PC-9 (cell line): Measurements from ENCODE around the gene COL8A2. TPM values are rescaled to one million over a fixed set of nuclear protein-coding genes. Genes with fewer than 3 reads are reported as not detected.
A peak's percentile ranks its signal among the peaks of the same experiment; 100 is the strongest.

Experiments used
- BruUV-seq: library from RNA; stranded (reverse); fragments of 400-500 nt; replicated peaks from 2 replicates; lab custom pipeline; 2021; lab: Mats Ljungman, UMichigan
- CTCF ChIA-PET: fragments of 300-600 bp; sonication (Branson Sonifier 250); formaldehyde crosslinking; loops from one replicate; lab custom pipeline; 2022; ENCODE audit warnings: antibody characterized with exemption; lab: Charles Lee
- POLR2A ChIA-PET: fragments of 300-600 bp; sonication (Branson Sonifier 250); formaldehyde crosslinking; loops from one replicate; lab custom pipeline; 2022; ENCODE audit warnings: antibody characterized with exemption; ENCODE audit not compliant: unreplicated experiment; lab: Charles Lee
- DNase-seq, 2 experiments: peaks; one replicate each; pipeline versions ENCODE4 v3.0.0 to v3.0.0-alpha.2; 2015 to 2022; ENCODE audit warnings: mixed read lengths in 1 of 2
- H2AFZ ChIP-seq: fragments of 200-600 bp; sonication (generic); 2 replicates; pipeline ENCODE4 v1.8.1; 2017; ENCODE audit warnings: antibody characterized with exemption
- H3F3A ChIP-seq: fragments of 200-600 bp; sonication (generic); 2 replicates; pipeline ENCODE4 v1.8.1; 2017; ENCODE audit warnings: antibody characterized with exemption, mild to moderate bottlenecking, low read depth; ENCODE audit not compliant: insufficient read depth
- H3K27ac ChIP-seq: fragments of 200-600 bp; sonication (generic); 2 replicates; pipeline ENCODE4 v1.6.1; 2016; ENCODE audit warnings: mixed run types
- H3K27me3 ChIP-seq: fragments of 200-600 bp; sonication (generic); 2 replicates; pipeline ENCODE4 v1.6.1; 2016; ENCODE audit warnings: low read depth, mixed run types; ENCODE audit not compliant: insufficient read depth
- H3K36me3 ChIP-seq: fragments of 200-600 bp; sonication (generic); 2 replicates; pipeline ENCODE4 v1.6.1; 2016; ENCODE audit warnings: low read depth, mixed run types
- H3K4me1 ChIP-seq: fragments of 200-600 bp; sonication (generic); replicated peaks from 2 replicates; pipeline ENCODE4 v1.6.1; 2016; ENCODE audit warnings: mixed run types; ENCODE audit not compliant: insufficient read depth
- H3K4me2 ChIP-seq: fragments of 200-600 bp; sonication (generic); 2 replicates; pipeline ENCODE4 v1.6.1; 2017; ENCODE audit warnings: mixed run types
- H3K4me3 ChIP-seq: fragments of 200-600 bp; sonication (generic); 2 replicates; pipeline ENCODE4 v1.6.1; 2016; ENCODE audit warnings: mixed run types
- H3K79me2 ChIP-seq: fragments of 200-600 bp; sonication (generic); 2 replicates; pipeline ENCODE4 v1.6.1; 2017; ENCODE audit warnings: low read depth, mixed run types
- H3K9me2 ChIP-seq: fragments of 200-600 bp; sonication (generic); 2 replicates; pipeline ENCODE4 v1.8.1; 2017; ENCODE audit warnings: mild to moderate bottlenecking; ENCODE audit not compliant: insufficient read depth
- H3K9me3 ChIP-seq: fragments of 200-600 bp; sonication (generic); 2 replicates; pipeline ENCODE4 v1.8.1; 2016; ENCODE audit warnings: low read depth; ENCODE audit not compliant: insufficient read depth
- H4K20me1 ChIP-seq: fragments of 200-600 bp; sonication (generic); 2 replicates; pipeline ENCODE4 v1.8.1; 2017; ENCODE audit not compliant: insufficient read depth
- CTCF ChIP-seq: fragments of 200-600 bp; sonication (generic); conservative IDR thresholded peaks from 2 replicates; pipeline ENCODE4 v1.6.1; 2017; ENCODE audit warnings: mixed run types, antibody characterized with exemption, mild to moderate bottlenecking, moderate library complexity
- EZH2 ChIP-seq: fragments of 200-600 bp; sonication (generic); IDR thresholded peaks from 2 replicates; pipeline ENCODE4 v1.8.0; 2017; ENCODE audit warnings: antibody characterized with exemption, low read depth
- intact Hi-C: fragments of 100-400 bp; cut with micrococcal nuclease; formaldehyde crosslinking; loops from one replicate; pipeline ENCODE4 v1.10.0; 2022; ENCODE audit not compliant: unreplicated experiment
- total RNA-seq: library from RNA; stranded (reverse); gene quantifications from 2 replicates; pipeline ENCODE4 v1.2.3, GENCODE V29; 2021

The COL8A2 gene
- total RNA-seq, 1 experiment from 2014 or later: 0.20 TPM

GRCh38 chr1:36150296-36151133, 25.5 kb upstream of the COL8A2 start:
- peak overlapping the region; percentile 95 for H3K27ac ChIP-seq
- H3K4me1 ChIP-seq: peaks cover 42% of the 10 kb centered on the region
- H3K4me2 ChIP-seq: peak overlapping the region; percentile 83
- H3K27me3 ChIP-seq: no peaks in the 10 kb centered on the region
- H3F3A ChIP-seq: peaks cover 10% of the 10 kb centered on the region
- no peaks in the 10 kb centered on the region; the same call in 1 of the 2 replicates for H4K20me1 ChIP-seq
- peaks cover 31% of the 10 kb centered on the region for H3K79me2 ChIP-seq
- POLR2A ChIA-PET: interaction anchor here (0.5 to 1.6 kb wide), 3 partner anchors 11 to 105 kb away, joined by 4 to 8 read pairs (median 7); no protein-coding TSS in a partner anchor
- peak; percentile 92 to 97 for DNase-seq
- TF ChIP-seq EZH2 (no peak), CTCF (no peak)
- 0 out of 2 replicates have a peak, but pooled peaks cover 5% of the 10 kb centered on the region for H3K36me3 ChIP-seq
- CTCF ChIA-PET: interaction anchor here (0.6 to 3.3 kb wide), 13 partner anchors 9 to 285 kb away, joined by 3 to 42 read pairs (median 6); partner anchors contain the start of gene THRAP3
- peak overlapping the region; percentile 58 for H2AFZ ChIP-seq
- H3K4me3 ChIP-seq: peak overlapping the region; percentile 27; the same call in 1 of the 2 replicates
- H3K9me2 ChIP-seq: no peaks in the 10 kb centered on the region
- H3K9me3 ChIP-seq: no peaks in the 10 kb centered on the region
- intact Hi-C loops: loop anchor here (1.0 kb wide), 1 partner anchor 12 kb away; no protein-coding TSS in a partner anchor
- no TSS peak for BruUV-seq

GRCh38 chr1:36149973-36150295, 24.9 kb upstream of the COL8A2 start:
- BruUV-seq: TSS peak; percentile 26
- peaks cover 10% of the 10 kb centered on the region for H3F3A ChIP-seq

More at GRCh38 chr1:36149973-36150295, 24.9 kb upstream of the COL8A2 start:
- Histone ChIP-seq H3K4me1 (peaks cover 38% of the 10 kb centered on the region), H4K20me1 (no peaks in the 10 kb centered on the region; the same call in 1 of the 2 replicates), H3K36me3 (0 out of 2 replicates have a peak, but pooled peaks cover 5% of the 10 kb centered on the region), H3K79me2 (peaks cover 35% of the 10 kb centered on the region), H2AFZ (peak overlapping the region; percentile 58), H3K27me3 (no peaks in the 10 kb centered on the region), H3K9me3 (no peaks in the 10 kb centered on the region), H3K9me2 (no peaks in the 10 kb centered on the region), H3K4me2 (peak overlapping the region; percentile 83), H3K27ac (peak overlapping the region; percentile 95), H3K4me3 (peak overlapping the region; percentile 27; the same call in 1 of the 2 replicates)
- TF ChIP-seq CTCF: no peak
- no peak for TF ChIP-seq EZH2
- intact Hi-C loops: loop anchor here (1.0 kb wide), 9 partner anchors 12 to 270 kb away; partner anchors contain the start of gene THRAP3
- CTCF ChIA-PET: interaction anchor here (0.6 to 3.3 kb wide), 12 partner anchors 9 to 284 kb away, joined by 3 to 42 read pairs (median 6); partner anchors contain the start of gene THRAP3
- POLR2A ChIA-PET: interaction anchor here (0.5 to 1.6 kb wide), 4 partner anchors 12 to 150 kb away, joined by 4 to 8 read pairs (median 6); no protein-coding TSS in a partner anchor
- no peak for DNase-seq
